Mammary epithelial cell (primary cell): ENCODE results near the gene CDK5.

Source experiments
- CTCF ChIP-seq, 2 donors: IDR thresholded peaks in 1 of 2; conservative IDR thresholded peaks in 1 of 2; 2 replicates each; pipeline ENCODE4 v1.5.1; 2011 to 2012; ENCODE audit warnings: inconsistent platforms in 2 of 2, low read length in 2 of 2, mild to moderate bottlenecking in 2 of 2, control low read depth in 1 of 2, low read depth in 1 of 2; ENCODE audit not compliant: insufficient read depth in 1 of 2; ENCODE audit errors: extremely low read depth in 1 of 2
- EZH2 ChIP-seq: IDR thresholded peaks from 2 replicates; pipeline ENCODE4 v1.6.1; 2012; ENCODE audit warnings: low read length, inconsistent platforms, borderline replicate concordance

GRCh38 chr7:151023232-151023631 is 34.5 kb downstream of the CDK5 start:
- TF ChIP-seq CTCF (conservative IDR thresholded peaks at IDR 0.05 in 1 of 2, IDR thresholded peaks at IDR 0.05 in 1 of 2; ENCODE audit: extremely low read depth in 1 of 2, insufficient read depth in 1 of 2, low read depth in 1 of 2, low read length in 2 of 2) (no peak), EZH2 (no peak)
